H1 (cell line): Measurements from ENCODE around the gene TAS2R39. TPM values are rescaled to one million over a fixed set of nuclear protein-coding genes. Genes with fewer than 3 reads are reported as not detected.

ENCODE experiments used
- CTCF ChIA-PET: fragments of 300-600 bp; sonication (Branson Sonifier 250); formaldehyde crosslinking; loops from one replicate; lab custom pipeline; 2021; ENCODE audit not compliant: partially characterized antibody; lab: Charles Lee
- POLR2A ChIA-PET: fragments of 300-600 bp; sonication (Branson Sonifier 250); formaldehyde crosslinking; loops from one replicate; lab custom pipeline; 2021; ENCODE audit warnings: inconsistent platforms; ENCODE audit not compliant: partially characterized antibody; lab: Charles Lee
- DNase-seq, 2 experiments: peaks; one replicate each; pipeline versions ENCODE4 v3.0.0 to v3.0.0-alpha.2; 2010 to 2022; ENCODE audit warnings: low spot score in 2 of 2, low read depth in 1 of 2, mixed read lengths in 1 of 2
- FAIRE-seq: peaks from 2 replicates; lab custom pipeline; 2011; peaks lifted over from hg19 to GRCh38; lab: Jason Lieb, UNC
- H2AFZ ChIP-seq: 2 replicates; pipeline ENCODE4 v1.8.1; 2012; ENCODE audit warnings: low read length, inconsistent platforms
- H2AK5ac ChIP-seq: 2 replicates; pipeline ENCODE4 v1.6.1; 2013; ENCODE audit warnings: low read depth, low read length
- H2BK120ac ChIP-seq: replicated peaks from 2 replicates; pipeline ENCODE3; 2013; ENCODE audit warnings: low read depth, low read length, inconsistent platforms
- H2BK12ac ChIP-seq: 2 replicates; pipeline ENCODE4 v1.6.1; 2013; ENCODE audit warnings: low read depth, low read length
- H2BK15ac ChIP-seq: 2 replicates; pipeline ENCODE4 v1.6.1; 2013; ENCODE audit warnings: low read length
- H2BK20ac ChIP-seq: 2 replicates; pipeline ENCODE4 v1.6.1; 2013; ENCODE audit warnings: low read length
- H2BK5ac ChIP-seq: 2 replicates; pipeline ENCODE4 v1.6.1; 2013; ENCODE audit warnings: low read depth, low read length
- H3K14ac ChIP-seq: 2 replicates; pipeline ENCODE4 v1.6.1; 2013; ENCODE audit warnings: inconsistent platforms; ENCODE audit not compliant: insufficient read length
- H3K18ac ChIP-seq: 2 replicates; pipeline ENCODE4 v1.6.1; 2013; ENCODE audit warnings: low read length; ENCODE audit errors: extremely low read depth
- H3K23ac ChIP-seq: 2 replicates; pipeline ENCODE4 v1.6.1; 2013; ENCODE audit warnings: inconsistent platforms; ENCODE audit not compliant: insufficient read length
- H3K23me2 ChIP-seq: 2 replicates; pipeline ENCODE4 v1.6.1; 2013; ENCODE audit warnings: low read depth, low read length
- H3K27ac ChIP-seq: 2 replicates; pipeline ENCODE4 v1.6.1; 2011; ENCODE audit warnings: low read depth, low read length, inconsistent platforms
- H3K27me3 ChIP-seq, 4 experiments: replicated peaks in 1 of 4; 1 replicate in 1 of 4; 2 replicates in 3 of 4; pipeline versions ENCODE4 v1.6.1 to v1.8.1; 2011 to 2013; ENCODE audit warnings: low read length in 3 of 4, mild to moderate bottlenecking in 3 of 4, inconsistent platforms in 2 of 4, mixed read lengths in 2 of 4, moderate library complexity in 1 of 4; ENCODE audit not compliant: control insufficient read depth in 3 of 4, insufficient read depth in 3 of 4; ENCODE audit errors: extremely low read depth in 1 of 4
- H3K36me3 ChIP-seq, 4 experiments: 2 replicates each; pipeline versions ENCODE4 v1.6.1 to v1.8.1; 2011 to 2013; ENCODE audit warnings: mild to moderate bottlenecking in 4 of 4, low read length in 3 of 4, moderate library complexity in 2 of 4, control low read depth in 1 of 4, inconsistent platforms in 1 of 4; ENCODE audit not compliant: insufficient read depth in 4 of 4, control insufficient read depth in 2 of 4
- H3K4ac ChIP-seq: replicated peaks from 2 replicates; pipeline ENCODE3; 2013; ENCODE audit warnings: low read length, low read depth, mixed read lengths, inconsistent platforms; ENCODE audit not compliant: insufficient read length
- H3K4me1 ChIP-seq, 4 experiments: replicated peaks in 1 of 4; 1 replicate in 1 of 4; 2 replicates in 3 of 4; pipeline versions ENCODE4 v1.6.1 to v1.8.1; 2011 to 2013; ENCODE audit warnings: low read length in 3 of 4, inconsistent platforms in 2 of 4, mixed read lengths in 1 of 4; ENCODE audit not compliant: insufficient read depth in 4 of 4, control insufficient read depth in 3 of 4
- H3K4me2 ChIP-seq, 2 experiments: 2 replicates each; pipeline versions ENCODE4 v1.6.1 to v1.8.1; 2011 to 2013; ENCODE audit warnings: low read depth in 2 of 2, low read length in 2 of 2, control low read depth in 1 of 2, inconsistent platforms in 1 of 2, mild to moderate bottlenecking in 1 of 2; ENCODE audit not compliant: insufficient read depth in 1 of 2
- H3K4me3 ChIP-seq, 4 experiments: fragments of 200-600, 300-600 bp in 1 of 4; sonication (generic), shearing (Covaris generic), sonication (Bioruptor Twin) in 1 of 4; 2 replicates each; pipeline versions ENCODE4 v1.5.1 to v1.8.1; 2011 to 2016; ENCODE audit warnings: low read length in 4 of 4, low read depth in 3 of 4, control low read depth in 2 of 4, inconsistent platforms in 2 of 4, mild to moderate bottlenecking in 2 of 4, mixed read lengths in 1 of 4, moderate library complexity in 1 of 4; ENCODE audit not compliant: insufficient read depth in 2 of 4; ENCODE audit errors: extremely low read depth in 1 of 4
- H3K56ac ChIP-seq: replicated peaks from 2 replicates; pipeline ENCODE3; 2013; ENCODE audit warnings: low read depth, mild to moderate bottlenecking, mixed read lengths, low read length, inconsistent platforms; ENCODE audit not compliant: insufficient read length
- H3K79me1 ChIP-seq: 2 replicates; pipeline ENCODE4 v1.6.1; 2013; ENCODE audit warnings: low read depth, low read length, control low read depth
- H3K79me2 ChIP-seq, 2 experiments: 2 replicates each; pipeline versions ENCODE4 v1.6.1 to v1.8.1; 2012 to 2013; ENCODE audit warnings: low read length in 2 of 2, mild to moderate bottlenecking in 2 of 2, inconsistent platforms in 1 of 2; ENCODE audit not compliant: insufficient read depth in 2 of 2, control insufficient read depth in 1 of 2
- H3K9ac ChIP-seq, 4 experiments: replicated peaks in 1 of 4; 1 replicate in 1 of 4; 2 replicates in 3 of 4; pipeline versions ENCODE4 v1.6.1 to v1.8.1; 2011 to 2013; ENCODE audit warnings: low read depth in 3 of 4, low read length in 3 of 4, control low read depth in 2 of 4, mild to moderate bottlenecking in 2 of 4, moderate library complexity in 2 of 4, inconsistent platforms in 1 of 4; ENCODE audit errors: extremely low read depth in 1 of 4
- H3K9me3 ChIP-seq, 2 experiments: 2 replicates each; pipeline versions ENCODE4 v1.6.1 to v1.8.1; 2012 to 2013; ENCODE audit warnings: mild to moderate bottlenecking in 2 of 2, moderate library complexity in 2 of 2, control low read depth in 1 of 2, inconsistent platforms in 1 of 2, low read depth in 1 of 2, low read length in 1 of 2, mixed read lengths in 1 of 2; ENCODE audit not compliant: insufficient read depth in 2 of 2
- H4K20me1 ChIP-seq, 2 experiments: replicated peaks in 1 of 2; 2 replicates each; pipeline versions ENCODE3 to v1.8.1; 2011 to 2013; ENCODE audit warnings: inconsistent platforms in 2 of 2, low read length in 2 of 2, mild to moderate bottlenecking in 1 of 2; ENCODE audit not compliant: insufficient read depth in 2 of 2, control insufficient read depth in 1 of 2
- H4K5ac ChIP-seq: 2 replicates; pipeline ENCODE4 v1.6.1; 2013; ENCODE audit warnings: low read length, low read depth, mixed read lengths, inconsistent platforms; ENCODE audit not compliant: insufficient read length
- H4K8ac ChIP-seq: 2 replicates; pipeline ENCODE4 v1.8.0; 2013; ENCODE audit warnings: mild to moderate bottlenecking, moderate library complexity, low read length, inconsistent platforms; ENCODE audit not compliant: insufficient read depth; ENCODE audit errors: extremely low read depth
- H4K91ac ChIP-seq: replicated peaks from 2 replicates; pipeline ENCODE3; 2013; ENCODE audit warnings: low read length, mixed read lengths, inconsistent platforms; ENCODE audit not compliant: insufficient read length
- ASH2L ChIP-seq: fragments of 200-600, 300-600 bp; sonication (generic); IDR thresholded peaks from one replicate; pipeline ENCODE4 v1.7.1; 2017; ENCODE audit warnings: low read length
- CHD1 ChIP-seq: IDR thresholded peaks from 2 replicates; pipeline ENCODE4 v1.6.1; 2012; ENCODE audit warnings: low read depth, low read length, improper control_type of control experiment
- EGR1 ChIP-seq: IDR thresholded peaks from 2 replicates; pipeline ENCODE4 v1.6.1; 2011; ENCODE audit warnings: low read depth, low read length, borderline replicate concordance
- SIX5 ChIP-seq: IDR thresholded peaks from 2 replicates; pipeline ENCODE4 v1.6.1; 2011; ENCODE audit warnings: mild to moderate bottlenecking, low read depth, low read length
- WGBS, 2 experiments: shearing (Covaris generic) in 1 of 2; methylation state at CpG; one replicate each; pipeline versions ENCODE4 v1.1.6 to v1.1.7; 2013 to 2015; ENCODE audit warnings: low lambda C conversion rate in 2 of 2, mixed read lengths in 2 of 2, inconsistent platforms in 1 of 2, low coverage in 1 of 2, missing lambda C conversion rate in 1 of 2; ENCODE audit not compliant: insufficient replicate concordance in 2 of 2, insufficient coverage in 1 of 2, insufficient read length in 1 of 2; ENCODE audit errors: extremely low coverage in 1 of 2, missing lambda C conversion rate in 1 of 2; 5-methylcytosine and 5-hydroxymethylcytosine counted together
- polyA plus RNA-seq, 7 experiments: library from polyadenylated mRNA; depleted of rRNA in 3 of 7; stranded (reverse) in 5 of 7; unstranded in 2 of 7; fragments of >200 nt in 5 of 7; fragments of 200-250 nt in 2 of 7; gene quantifications; 1 replicate in 5 of 7; 2 replicates in 1 of 7; 4 replicates in 1 of 7; pipeline versions ENCODE4 v1.2.1 to v1.2.3, GENCODE V29; 2011 to 2013; ENCODE audit warnings: missing spikeins in 2 of 7, mixed read lengths in 2 of 7
- total RNA-seq: library from RNA; stranded (reverse); fragmentation: NEBNext Ultra II Directional; extraction: Animal tissue kit (Norgen Biotek cat#: 25700); gene quantifications from 2 replicates; pipeline ENCODE4 v1.2.1, GENCODE V29; 2021
- TF ChIP-seq, protein P1 (sequence below), 3 experiments: IDR thresholded peaks; 1 replicate in 2 of 3; 2 replicates in 1 of 3; pipeline versions ENCODE4 v1.5.1 to v1.6.1; 2011; ENCODE audit warnings: low read length in 3 of 3, mild to moderate bottlenecking in 3 of 3, inconsistent platforms in 2 of 3, low read depth in 1 of 3, moderate library complexity in 1 of 3; ENCODE audit not compliant: insufficient read depth in 1 of 3; ENCODE audit errors: control extremely low read depth in 1 of 3

TAS2R39 gene
- total and polyA plus RNA-seq, 2 of the 8 experiments (the other 6 are each of a cell fraction or from before 2014, with no cell fraction given), result not detected

DNA sequence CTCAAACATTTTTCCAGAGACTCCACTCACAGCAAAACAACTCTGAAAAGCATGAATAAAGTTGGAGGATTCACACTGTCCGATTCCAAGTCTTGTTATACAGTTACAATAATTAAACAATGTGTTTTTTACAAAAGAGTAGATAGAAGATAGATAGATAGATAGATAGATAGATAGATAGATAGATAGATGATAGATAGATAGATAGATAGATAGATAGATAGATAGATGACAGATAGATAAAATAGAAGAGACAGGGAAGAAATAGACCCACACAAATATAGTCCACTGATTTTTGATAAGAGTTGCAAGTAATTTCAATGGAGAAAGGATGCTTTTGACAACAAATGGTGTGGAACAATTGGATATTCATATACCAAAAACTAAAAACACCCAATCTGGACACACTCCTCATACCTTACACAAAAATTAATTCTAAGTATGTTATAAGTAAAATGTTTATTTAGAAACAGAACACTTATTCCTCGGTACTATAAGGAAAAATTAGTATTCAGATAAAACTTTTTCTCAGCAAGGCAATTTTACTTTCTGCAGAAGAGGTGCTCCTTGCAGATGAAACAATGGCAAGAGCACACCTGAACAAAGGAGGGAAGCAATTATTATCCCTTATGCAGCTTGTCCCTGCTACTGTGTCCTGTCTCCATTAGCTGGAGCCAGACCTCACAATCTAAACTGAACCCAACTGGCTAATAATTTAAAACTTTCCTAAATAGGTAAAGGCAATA, 5.7 kb upstream of the TAS2R39 start:
- H2BK5ac ChIP-seq, result no peak overlapping the region
- no peaks in the 10 kb centered on the region for H3K27me3 ChIP-seq
- H2AFZ ChIP-seq, result no peak overlapping the region
- H3K79me1 ChIP-seq, result no peaks in the 10 kb centered on the region
- no peak overlapping the region for H3K4me2 ChIP-seq
- no peak overlapping the region for H3K23ac ChIP-seq
- H3K27ac ChIP-seq, result no peak overlapping the region
- H2BK12ac ChIP-seq, result no peak overlapping the region
- DNase-seq (no peak), FAIRE-seq (no peak)
- H4K20me1 ChIP-seq, result no peaks in the 10 kb centered on the region
- H2BK120ac ChIP-seq, result no peak overlapping the region
- POLR2A ChIA-PET, result no interaction called here
- no peak overlapping the region for H3K4me3 ChIP-seq
- no peak for TF ChIP-seq CHD1
- TF ChIP-seq, protein P1, sequence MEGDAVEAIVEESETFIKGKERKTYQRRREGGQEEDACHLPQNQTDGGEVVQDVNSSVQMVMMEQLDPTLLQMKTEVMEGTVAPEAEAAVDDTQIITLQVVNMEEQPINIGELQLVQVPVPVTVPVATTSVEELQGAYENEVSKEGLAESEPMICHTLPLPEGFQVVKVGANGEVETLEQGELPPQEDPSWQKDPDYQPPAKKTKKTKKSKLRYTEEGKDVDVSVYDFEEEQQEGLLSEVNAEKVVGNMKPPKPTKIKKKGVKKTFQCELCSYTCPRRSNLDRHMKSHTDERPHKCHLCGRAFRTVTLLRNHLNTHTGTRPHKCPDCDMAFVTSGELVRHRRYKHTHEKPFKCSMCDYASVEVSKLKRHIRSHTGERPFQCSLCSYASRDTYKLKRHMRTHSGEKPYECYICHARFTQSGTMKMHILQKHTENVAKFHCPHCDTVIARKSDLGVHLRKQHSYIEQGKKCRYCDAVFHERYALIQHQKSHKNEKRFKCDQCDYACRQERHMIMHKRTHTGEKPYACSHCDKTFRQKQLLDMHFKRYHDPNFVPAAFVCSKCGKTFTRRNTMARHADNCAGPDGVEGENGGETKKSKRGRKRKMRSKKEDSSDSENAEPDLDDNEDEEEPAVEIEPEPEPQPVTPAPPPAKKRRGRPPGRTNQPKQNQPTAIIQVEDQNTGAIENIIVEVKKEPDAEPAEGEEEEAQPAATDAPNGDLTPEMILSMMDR (IDR thresholded peaks at IDR 0.05; ENCODE audit: control extremely low read depth in 1 of 3, insufficient read depth in 1 of 3, low read depth in 1 of 3, low read length in 3 of 3), result no peak
- TF ChIP-seq ASH2L, result no peak
- TF ChIP-seq EGR1, result no peak
- no peak for TF ChIP-seq SIX5
- no peak overlapping the region for H4K8ac ChIP-seq
- no peak overlapping the region for H2BK20ac ChIP-seq
- H4K91ac ChIP-seq, result no peak overlapping the region
- H3K18ac ChIP-seq, result no peak overlapping the region
- no peak overlapping the region for H4K5ac ChIP-seq
- H2AK5ac ChIP-seq, result no peak overlapping the region
- 88% methylated on average over 2 of the region's 2 CpGs; no CpG with 5 or more reads in 1 of the 2 experiments for WGBS, 2 experiments
- CTCF ChIA-PET, result interaction anchor here (1.3 to 1.4 kb wide), 4 partner anchors 38 to 172 kb away, joined by 3 to 6 read pairs (median 4); no protein-coding TSS in a partner anchor
- H3K14ac ChIP-seq, result no peak overlapping the region
- no peak overlapping the region for H3K9ac ChIP-seq
- no peaks in the 10 kb centered on the region; the same call in 1 of the 2 replicates for H3K23me2 ChIP-seq
- H3K79me2 ChIP-seq, result no peaks in the 10 kb centered on the region
- H3K36me3 ChIP-seq, result no peaks in the 10 kb centered on the region
- peak overlapping the region; percentile 86 for H3K56ac ChIP-seq
- H3K4ac ChIP-seq, result no peak overlapping the region
- H3K9me3 ChIP-seq, result no peaks in the 10 kb centered on the region
- H3K4me1 ChIP-seq, result no peaks in the 10 kb centered on the region
- no peak overlapping the region for H2BK15ac ChIP-seq
